ENCODE results near the gene RASSF3. TPM values are rescaled to one million over a fixed set of nuclear protein-coding genes. Genes with fewer than 3 reads are reported as not detected.

The RASSF3 gene
- total RNA-seq, 4 donors from 2014 or later = 14.7 to 18.3 (median 16.7) TPM

DNA sequence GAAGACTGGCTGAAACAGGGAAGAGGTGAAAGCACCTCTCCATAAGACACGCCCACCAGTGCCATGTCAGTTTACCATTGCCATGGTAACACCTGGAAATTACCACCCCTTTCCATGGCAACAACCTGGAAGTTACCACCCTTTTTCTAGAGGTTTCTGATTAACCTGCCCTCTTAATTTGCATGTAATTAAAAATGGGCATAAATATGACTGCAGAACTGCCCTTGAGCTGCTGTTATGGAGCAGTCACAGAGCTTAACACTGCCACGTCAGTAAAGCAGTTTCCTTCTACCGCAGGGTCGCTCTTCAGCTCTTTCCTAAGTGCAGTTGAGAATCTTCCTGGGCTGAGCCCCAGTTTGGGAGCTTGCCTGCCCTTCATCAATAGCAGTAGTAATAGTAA lies 55.2 kb downstream of the RASSF3 start:
- 78 to 89% methylated on average over 4 of the region's 4 CpGs for WGBS, 2 donors
- no peak overlapping the region for H3K4me3 ChIP-seq
- no peaks in the 10 kb centered on the region for H3K36me3 ChIP-seq
- DNase-seq (ENCODE audit: low spot score in 2 of 2) = no peak
- H3K27me3 ChIP-seq = no peaks in the 10 kb centered on the region
- H3K9me3 ChIP-seq = no peaks in the 10 kb centered on the region
- no peak overlapping the region for H3K27ac ChIP-seq
- TF ChIP-seq POLR2A (IDR thresholded peaks at IDR 0.05) (no peak), EP300 (IDR thresholded peaks at IDR 0.05) (no peak)
- TF ChIP-seq, protein P1, sequence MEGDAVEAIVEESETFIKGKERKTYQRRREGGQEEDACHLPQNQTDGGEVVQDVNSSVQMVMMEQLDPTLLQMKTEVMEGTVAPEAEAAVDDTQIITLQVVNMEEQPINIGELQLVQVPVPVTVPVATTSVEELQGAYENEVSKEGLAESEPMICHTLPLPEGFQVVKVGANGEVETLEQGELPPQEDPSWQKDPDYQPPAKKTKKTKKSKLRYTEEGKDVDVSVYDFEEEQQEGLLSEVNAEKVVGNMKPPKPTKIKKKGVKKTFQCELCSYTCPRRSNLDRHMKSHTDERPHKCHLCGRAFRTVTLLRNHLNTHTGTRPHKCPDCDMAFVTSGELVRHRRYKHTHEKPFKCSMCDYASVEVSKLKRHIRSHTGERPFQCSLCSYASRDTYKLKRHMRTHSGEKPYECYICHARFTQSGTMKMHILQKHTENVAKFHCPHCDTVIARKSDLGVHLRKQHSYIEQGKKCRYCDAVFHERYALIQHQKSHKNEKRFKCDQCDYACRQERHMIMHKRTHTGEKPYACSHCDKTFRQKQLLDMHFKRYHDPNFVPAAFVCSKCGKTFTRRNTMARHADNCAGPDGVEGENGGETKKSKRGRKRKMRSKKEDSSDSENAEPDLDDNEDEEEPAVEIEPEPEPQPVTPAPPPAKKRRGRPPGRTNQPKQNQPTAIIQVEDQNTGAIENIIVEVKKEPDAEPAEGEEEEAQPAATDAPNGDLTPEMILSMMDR (IDR thresholded peaks at IDR 0.05) = no peak
- H3K4me1 ChIP-seq = peaks cover 0 to 22% (median 4%) of the 10 kb centered on the region in 4 donors

DNA sequence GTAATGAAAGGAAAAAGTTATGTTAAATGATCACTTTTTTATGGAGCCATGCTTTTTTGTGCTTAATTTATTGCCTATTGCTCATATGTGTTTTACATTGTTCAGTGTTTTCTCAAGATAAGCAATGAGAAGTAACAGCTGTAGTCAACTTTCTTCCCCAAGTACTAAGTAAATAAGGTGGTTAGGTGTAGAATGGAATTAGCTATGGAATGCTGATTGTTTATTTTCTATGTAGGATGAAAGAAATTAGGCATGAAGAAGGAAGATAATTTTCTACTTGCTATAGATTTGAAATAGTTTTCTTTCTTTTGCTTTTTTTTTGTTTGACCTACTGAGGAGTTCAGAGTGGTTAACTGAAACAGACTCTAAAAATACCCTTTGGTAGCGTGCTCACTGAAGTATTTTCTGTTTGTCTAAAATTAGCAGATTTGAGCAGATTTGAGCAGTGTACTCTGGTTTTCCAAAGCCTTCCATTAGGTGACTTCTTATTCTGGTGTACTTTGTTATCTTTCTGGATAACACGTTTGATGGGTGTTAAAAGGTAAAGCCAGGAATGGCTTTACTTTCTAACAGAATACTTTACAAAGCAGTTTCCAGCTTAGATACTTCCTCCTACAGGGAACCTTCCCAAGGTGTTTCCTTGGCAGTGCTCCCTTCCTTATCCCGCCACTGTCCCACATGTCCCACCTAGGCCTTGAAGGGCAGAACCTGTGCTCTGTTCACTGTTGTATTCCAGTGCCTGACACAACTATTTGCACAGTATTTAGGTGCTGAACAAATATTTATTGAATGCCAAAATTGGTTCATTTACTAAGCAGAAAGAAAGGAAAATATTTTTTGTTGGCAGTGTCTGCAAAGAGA lies 56.0 kb downstream of the RASSF3 start:
- H3K27me3 ChIP-seq = no peaks in the 10 kb centered on the region
- H3K36me3 ChIP-seq = no peaks in the 10 kb centered on the region
- peaks cover 0 to 29% (median 10%) of the 10 kb centered on the region in 4 donors for H3K4me1 ChIP-seq
- no peak for DNase-seq (ENCODE audit: low spot score in 2 of 2)
- TF ChIP-seq EP300 (IDR thresholded peaks at IDR 0.05) (no peak), POLR2A (IDR thresholded peaks at IDR 0.05) (no peak)
- TF ChIP-seq, protein P1 (IDR thresholded peaks at IDR 0.05) = no peak
- no peak overlapping the region for H3K27ac ChIP-seq
- no peaks in the 10 kb centered on the region for H3K9me3 ChIP-seq
- no peak overlapping the region for H3K4me3 ChIP-seq
- 68 to 73% methylated on average over 3 of the region's 3 CpGs for WGBS, 2 donors

DNA sequence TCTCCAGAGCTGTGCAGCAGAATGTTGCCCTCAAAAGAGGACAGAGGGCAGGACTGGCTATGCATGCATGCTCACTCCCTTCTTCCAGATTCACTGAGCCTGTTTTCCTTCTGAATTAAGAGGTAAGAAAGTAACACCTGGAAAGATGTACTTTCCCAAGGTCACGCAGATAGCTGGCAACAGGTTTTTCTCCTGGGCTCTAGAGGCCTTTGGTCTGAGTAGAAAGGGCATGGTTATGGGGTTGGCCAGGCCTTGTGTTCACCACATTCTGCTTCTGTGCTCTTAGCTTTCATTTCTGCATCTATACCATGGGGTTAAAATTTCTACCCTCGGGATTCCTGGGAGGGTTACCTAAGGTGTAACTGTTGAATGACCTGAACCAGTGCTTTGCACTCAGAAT lies 57.5 kb downstream of the RASSF3 start:
- no peaks in the 10 kb centered on the region for H3K9me3 ChIP-seq
- H3K27me3 ChIP-seq = no peaks in the 10 kb centered on the region
- TF ChIP-seq EP300 (IDR thresholded peaks at IDR 0.05) (no peak), POLR2A (IDR thresholded peaks at IDR 0.05) (no peak)
- TF ChIP-seq, protein P1 (IDR thresholded peaks at IDR 0.05) = no peak
- WGBS, 2 donors = 91 to 94% methylated on average over 2 of the region's 2 CpGs
- H3K27ac ChIP-seq = no peak overlapping the region
- H3K36me3 ChIP-seq = no peaks in the 10 kb centered on the region
- peaks cover 0 to 34% (median 13%) of the 10 kb centered on the region in 4 donors for H3K4me1 ChIP-seq
- no peak for DNase-seq (ENCODE audit: low spot score in 2 of 2)
- no peak overlapping the region for H3K4me3 ChIP-seq

DNA sequence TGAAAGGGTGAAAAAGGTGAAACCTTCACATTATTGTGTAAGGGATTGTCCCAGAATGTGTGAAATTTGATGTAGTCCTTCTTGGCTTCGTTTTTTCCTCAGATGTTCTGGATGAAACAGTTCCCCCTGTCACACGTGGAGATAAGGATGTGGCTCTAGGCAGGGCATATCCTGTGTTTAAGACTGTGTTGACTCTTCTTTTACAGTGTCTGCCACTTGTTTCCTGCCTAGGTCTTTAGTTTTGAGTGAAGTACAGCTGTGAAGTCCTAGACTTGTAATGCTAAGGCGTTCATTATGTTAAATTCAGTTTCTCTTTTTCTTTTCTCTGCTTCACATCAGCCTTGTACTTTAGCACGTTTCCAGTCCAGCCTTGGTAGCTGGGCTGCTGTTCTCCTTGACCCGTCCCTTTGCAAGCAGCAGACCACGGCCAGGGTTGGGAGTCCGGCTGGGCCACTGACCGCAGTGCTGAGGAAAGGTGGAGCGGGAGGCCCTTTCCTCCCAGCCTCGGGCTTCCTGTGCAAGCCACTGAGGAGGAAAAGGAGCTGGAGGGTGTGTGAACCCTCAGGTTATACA lies 59.1 kb downstream of the RASSF3 start:
- H3K4me1 ChIP-seq = peaks cover 0 to 48% (median 27%) of the 10 kb centered on the region in 4 donors
- WGBS, 2 donors = 55 to 56% methylated on average over 10 of the region's 10 CpGs
- H3K4me3 ChIP-seq = no peak overlapping the region

More for the DNA sequence above, 59.1 kb downstream of the RASSF3 start:
- no peaks in the 10 kb centered on the region for H3K9me3 ChIP-seq
- TF ChIP-seq, protein P1 (IDR thresholded peaks at IDR 0.05) = no peak
- TF ChIP-seq POLR2A (IDR thresholded peaks at IDR 0.05) (no peak), EP300 (IDR thresholded peaks at IDR 0.05) (no peak)
- H3K27ac ChIP-seq = peak overlapping the region in 3 of 4 donors; percentile 24 to 62 (median 48)
- no peaks in the 10 kb centered on the region for H3K27me3 ChIP-seq
- H3K36me3 ChIP-seq = no peaks in the 10 kb centered on the region
- no peak for DNase-seq (ENCODE audit: low spot score in 2 of 2)
